OCI-LY7 (cell line): ENCODE results near the gene PTPRQ.
A peak's percentile ranks its signal among the peaks of the same experiment; 100 is the strongest.

Source experiments
- CTCF ChIP-seq: fragments of 200-600 bp; sonication (generic); conservative IDR thresholded peaks from 2 replicates; pipeline ENCODE4 v1.5.1; 2014; ENCODE audit warnings: mild to moderate bottlenecking, antibody characterized with exemption, low read length, moderate library complexity, mixed read lengths
- EZH2phosphoT487 ChIP-seq: fragments of 200-600 bp; sonication (generic); IDR thresholded peaks from 2 replicates; pipeline ENCODE4 v1.6.1; 2018; ENCODE audit warnings: low read depth, borderline replicate concordance, mild to moderate bottlenecking, mixed run types, antibody characterized with exemption, low read length, moderate library complexity, mixed read lengths

GRCh38 chr12:80622271-80622670, 178.2 kb downstream of the PTPRQ start:
- TF ChIP-seq CTCF (peak; percentile 52), EZH2phosphoT487 (no peak)
